T-helper 1 cell treated with Interleukin-12 subunit alpha and Interleukin-12 subunit beta and Interleukin-4 antibody, amounts not matched to agents 30 ng/mL and 1 ng/mL, for 36 hours (primary cell): ENCODE results near the gene FAM228A. TPM values are rescaled to one million over a fixed set of nuclear protein-coding genes. Genes with fewer than 3 reads are reported as not detected.

Experiments
- intact Hi-C: fragments of 100-400 bp; cut with micrococcal nuclease; formaldehyde crosslinking; loops from one replicate; pipeline ENCODE4 v1.15.1; 2024
- total RNA-seq: library from RNA; stranded (reverse); gene quantifications from 2 replicates; pipeline ENCODE4 v1.2.3, GENCODE V29; 2022

Gene FAM228A
- total RNA-seq, 1 donor from 2014 or later: not detected

- intact Hi-C loops: no loop called here
Observed at GRCh38 chr2:24222946-24223345, 48.1 kb downstream of the FAM228A start.

DNA sequence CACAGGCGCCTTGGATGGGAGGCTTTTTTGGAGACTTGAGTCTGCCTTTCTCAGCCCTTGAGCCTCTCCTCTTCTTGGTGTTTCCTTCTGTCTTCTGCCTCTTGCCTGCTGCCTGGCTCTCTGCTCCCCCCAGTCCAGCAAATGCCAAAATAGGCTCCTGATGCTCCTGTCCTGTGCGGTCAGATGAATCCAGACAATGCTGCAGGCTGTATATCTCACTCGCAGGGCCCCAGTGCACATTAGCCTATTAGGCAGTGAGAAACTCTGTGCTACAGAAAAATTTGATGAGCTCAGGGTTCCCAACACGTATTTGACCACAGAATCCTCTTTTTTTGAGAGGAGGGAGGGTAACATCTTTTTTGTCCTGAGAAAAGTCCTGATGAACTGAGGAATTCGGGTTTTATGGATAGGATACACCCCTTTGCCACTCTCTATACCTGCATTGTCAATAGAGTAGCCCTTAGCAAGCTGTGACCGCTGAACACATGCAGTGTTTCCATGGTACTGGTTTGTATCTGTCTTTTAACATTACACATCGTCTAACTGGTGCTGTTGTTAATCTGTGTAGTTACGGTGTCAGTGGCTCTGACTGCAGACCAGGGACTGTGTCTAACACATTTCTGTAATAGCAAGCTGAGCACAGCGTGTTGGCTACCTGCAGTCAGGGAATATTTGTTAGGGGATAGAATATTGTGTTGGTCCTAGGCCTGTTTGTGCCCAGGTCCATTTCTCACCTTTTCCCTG lies 50.8 kb downstream of the FAM228A start:
- intact Hi-C loops: no loop called here

DNA sequence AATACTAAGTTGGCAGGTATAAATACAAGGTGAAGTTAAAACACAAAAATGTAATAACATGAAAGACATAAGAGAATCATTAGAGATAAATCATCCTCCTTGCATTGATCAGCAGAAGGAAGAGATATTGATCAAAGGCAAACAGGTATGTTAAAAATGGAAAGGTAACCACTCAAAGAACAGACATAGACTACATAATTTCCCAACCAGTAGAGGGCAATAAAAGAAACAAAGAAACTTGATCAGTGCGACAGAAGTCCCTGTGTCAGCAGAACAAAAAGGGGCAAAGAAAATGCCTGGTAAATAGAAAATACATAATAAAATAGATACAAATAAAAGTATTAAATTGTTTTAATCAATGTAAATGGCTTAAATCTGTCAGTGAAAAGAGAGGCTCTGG lies 53.6 kb downstream of the FAM228A start:
- intact Hi-C loops: loop anchor here (1.0 kb wide), 1 partner anchor 154 kb away; no protein-coding TSS in a partner anchor

- intact Hi-C loops: no loop called here
Observed at GRCh38 chr2:24231461-24231881, 56.6 kb downstream of the FAM228A start.

DNA sequence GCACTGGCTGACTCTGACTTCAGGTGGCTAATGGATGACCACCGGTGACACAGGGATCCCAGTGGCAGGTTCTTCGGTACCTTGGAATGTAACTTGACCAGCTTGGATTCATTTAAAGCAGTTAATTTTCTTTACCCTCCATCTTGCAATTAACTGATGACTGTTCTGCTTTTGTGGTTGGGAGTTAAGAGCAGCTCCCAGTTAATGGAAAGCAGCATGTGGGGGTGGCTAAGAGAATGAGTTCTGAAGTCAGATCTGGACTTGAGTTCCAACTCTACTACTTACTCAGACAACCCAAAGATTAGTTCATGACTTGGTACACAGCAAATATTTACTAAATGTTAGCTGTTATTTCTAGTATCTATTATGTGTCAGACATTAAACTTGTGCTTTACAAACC lies 58.5 kb downstream of the FAM228A start:
- intact Hi-C loops: no loop called here

GRCh38 chr2:24237313-24237712 lies 62.5 kb downstream of the FAM228A start:
- intact Hi-C loops: no loop called here

DNA sequence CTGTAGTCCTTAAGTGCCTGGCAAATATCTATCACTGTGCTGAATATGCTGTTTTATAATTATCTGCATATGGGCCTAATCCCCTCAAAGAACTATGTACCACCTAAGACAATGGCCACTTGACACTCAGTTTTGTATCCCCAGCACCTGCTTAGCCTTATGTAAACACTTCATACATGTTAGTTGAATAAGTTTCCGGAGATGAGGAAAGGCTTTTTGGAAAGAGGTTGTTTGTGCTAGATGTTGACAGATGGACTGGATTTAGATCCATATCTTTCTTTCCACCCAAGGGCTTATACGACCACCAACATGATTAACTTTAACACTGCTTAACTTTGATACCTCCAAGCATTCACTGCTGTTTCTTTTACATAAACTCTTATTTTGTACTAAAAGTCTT lies 63.3 kb downstream of the FAM228A start:
- intact Hi-C loops: no loop called here

DNA sequence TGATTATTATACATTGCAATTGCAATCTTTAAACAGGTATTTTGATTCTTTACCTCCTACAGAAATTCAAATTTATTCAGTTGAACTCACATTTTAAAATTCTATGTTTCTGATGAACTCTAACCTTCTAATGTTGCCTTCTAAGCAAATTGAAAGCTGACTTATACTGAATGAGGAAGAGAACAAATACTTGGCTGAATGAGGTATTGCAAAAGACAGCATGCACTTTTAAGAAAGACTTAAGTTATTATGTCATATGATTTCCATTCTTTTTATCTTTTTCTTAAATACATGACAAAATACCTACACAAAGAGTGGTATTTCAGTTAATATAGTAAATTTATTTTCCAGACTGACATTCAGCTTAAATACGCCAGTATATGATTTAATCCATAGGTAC lies 64.7 kb downstream of the FAM228A start:
- intact Hi-C loops: no loop called here

Other genes with a start within 250 kb of the FAM228A start
- gene ATAD2B, start 247.9 kb upstream of the FAM228A start, total RNA-seq: 27.6 and 28.8 TPM in 2 replicates
- 9.7 and 11.6 TPM in 2 replicates for gene UBXN2A, start 234.6 kb upstream of the FAM228A start, total RNA-seq
- 0.07 and 0.44 TPM in 2 replicates for gene MFSD2B, start 165.0 kb upstream of the FAM228A start, total RNA-seq
- 19.9 and 20.2 TPM in 2 replicates for gene WDCP, start 127.7 kb upstream of the FAM228A start, total RNA-seq
- 0.66 and 1.4 TPM in 2 replicates for gene FKBP1B, start 125.3 kb upstream of the FAM228A start, total RNA-seq
- 90.9 and 94.3 TPM in 2 replicates for gene SF3B6, start 98.7 kb upstream of the FAM228A start, total RNA-seq
- 0.91 and 1.1 TPM in 2 replicates for gene TP53I3, start 90.2 kb upstream of the FAM228A start, total RNA-seq
- gene PFN4, start 51.7 kb upstream of the FAM228A start, total RNA-seq: 0.29 TPM in 1 of 2 replicates, not detected in the other
- 7.8 and 10.1 TPM in 2 replicates for gene FAM228B, start 51.6 kb upstream of the FAM228A start, total RNA-seq
- gene ITSN2, start 185.5 kb downstream of the FAM228A start, total RNA-seq: 90.8 and 101 TPM in 2 replicates